ENCODE results near the gene OR7C2. TPM values are rescaled to one million over a fixed set of nuclear protein-coding genes. Genes with fewer than 3 reads are reported as not detected.

OR7C2 gene
- total RNA-seq, 1 experiment from 2014 or later: not detected

DNA sequence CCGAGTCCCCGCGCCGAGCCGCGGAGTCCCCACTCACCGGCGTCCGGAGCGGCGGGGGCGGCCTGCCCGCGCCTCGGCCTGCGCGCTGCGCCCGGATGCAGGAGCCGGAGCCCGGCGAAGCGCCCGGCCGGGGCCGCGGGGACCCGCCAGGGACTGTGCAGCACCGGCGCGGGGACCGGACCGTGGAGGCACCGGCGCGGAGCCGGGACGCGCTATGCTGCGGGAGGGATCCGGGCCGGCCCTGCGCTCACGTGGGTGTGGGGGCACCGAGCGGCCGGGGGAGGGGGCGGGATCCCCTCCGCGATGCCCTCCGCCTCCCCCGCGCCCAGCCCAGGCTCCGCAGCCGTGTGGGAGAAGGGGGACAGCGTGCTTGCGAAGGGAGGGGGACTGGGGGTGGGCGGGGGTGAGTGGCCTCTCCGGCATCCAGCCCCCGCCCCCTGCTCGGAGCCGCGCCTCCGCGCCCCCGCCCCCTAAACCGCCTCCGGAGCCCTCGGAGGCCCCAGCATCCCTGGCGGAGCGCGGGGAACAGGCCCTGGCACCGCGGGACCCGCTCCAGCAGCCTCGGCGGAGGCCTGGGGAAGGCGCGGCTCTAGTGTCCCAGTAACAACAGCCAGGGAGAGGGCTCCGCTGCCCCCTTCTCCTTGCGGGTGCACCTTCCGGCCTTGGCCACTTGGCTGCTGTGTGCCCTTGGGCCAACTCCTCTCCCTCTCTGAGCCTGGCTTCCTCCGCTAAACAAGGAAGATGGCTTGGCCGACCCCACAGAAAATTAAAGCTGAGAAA is 38.4 kb downstream of the OR7C2 start, which contains the start of gene SLC1A6:
Gene SLC1A6, minus strand, starts transcription at position 389 of the 780 bp plus-strand sequence. CDS start 6,954 bp downstream, outside the sequence.
- no peaks in the 10 kb centered on the region for H3K79me2 ChIP-seq (ENCODE audit: insufficient read depth, low read length)
- H3K9ac ChIP-seq (ENCODE audit: low read length): no peak within 1 kb of the TSS
- H3K27me3 ChIP-seq (ENCODE audit: insufficient read depth, low read length): peaks cover 36% of the 10 kb centered on the region
- H3K36me3 ChIP-seq (ENCODE audit: control insufficient read depth in 1 of 2, insufficient read depth in 2 of 2, low read length in 2 of 2): no peaks in the 10 kb centered on the region
- POLR2A ChIA-PET: no interaction called here
- RAD21 ChIA-PET (ENCODE audit: low non-redundant PET in 1 of 2, low total read pairs in 2 of 2, uncharacterized antibody in 2 of 2, unreplicated experiment in 2 of 2): no interaction called here
- H3K4me3 ChIP-seq (replicated peaks in 1 of 2; ENCODE audit: low read depth in 1 of 2, low read length in 2 of 2): no peak within 1 kb of the TSS
- H3K4me2 ChIP-seq (ENCODE audit: low read length): no peak within 1 kb of the TSS
- H3K9me3 ChIP-seq (ENCODE audit: control insufficient read depth in 1 of 2, insufficient read depth in 1 of 2, low read depth in 1 of 2, low read length in 2 of 2): no peaks in the 10 kb centered on the region
- no peak for TF ChIP-seq EGR1 (IDR thresholded peaks at IDR 0.05; ENCODE audit: low read depth)
- no peak for TF ChIP-seq CEBPB (IDR thresholded peaks at IDR 0.05; ENCODE audit: low read depth)
- TF ChIP-seq CBX3 (IDR thresholded peaks at IDR 0.05; ENCODE audit: low read depth): no peak
- no peak for TF ChIP-seq POLR2AphosphoS5 (IDR thresholded peaks at IDR 0.05; ENCODE audit: low read depth, low read length)
- no peak for TF ChIP-seq EZH2 (IDR thresholded peaks at IDR 0.05)
- TF ChIP-seq FOSL1 (IDR thresholded peaks at IDR 0.05; ENCODE audit: low read depth): no peak
- TF ChIP-seq POLR2A (IDR thresholded peaks at IDR 0.05; ENCODE audit: borderline replicate concordance, extremely low read depth, insufficient read depth, insufficient read length): no peak
- no peak for TF ChIP-seq SRF (IDR thresholded peaks at IDR 0.05; ENCODE audit: low read depth)
- TF ChIP-seq, protein P1, sequence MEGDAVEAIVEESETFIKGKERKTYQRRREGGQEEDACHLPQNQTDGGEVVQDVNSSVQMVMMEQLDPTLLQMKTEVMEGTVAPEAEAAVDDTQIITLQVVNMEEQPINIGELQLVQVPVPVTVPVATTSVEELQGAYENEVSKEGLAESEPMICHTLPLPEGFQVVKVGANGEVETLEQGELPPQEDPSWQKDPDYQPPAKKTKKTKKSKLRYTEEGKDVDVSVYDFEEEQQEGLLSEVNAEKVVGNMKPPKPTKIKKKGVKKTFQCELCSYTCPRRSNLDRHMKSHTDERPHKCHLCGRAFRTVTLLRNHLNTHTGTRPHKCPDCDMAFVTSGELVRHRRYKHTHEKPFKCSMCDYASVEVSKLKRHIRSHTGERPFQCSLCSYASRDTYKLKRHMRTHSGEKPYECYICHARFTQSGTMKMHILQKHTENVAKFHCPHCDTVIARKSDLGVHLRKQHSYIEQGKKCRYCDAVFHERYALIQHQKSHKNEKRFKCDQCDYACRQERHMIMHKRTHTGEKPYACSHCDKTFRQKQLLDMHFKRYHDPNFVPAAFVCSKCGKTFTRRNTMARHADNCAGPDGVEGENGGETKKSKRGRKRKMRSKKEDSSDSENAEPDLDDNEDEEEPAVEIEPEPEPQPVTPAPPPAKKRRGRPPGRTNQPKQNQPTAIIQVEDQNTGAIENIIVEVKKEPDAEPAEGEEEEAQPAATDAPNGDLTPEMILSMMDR (IDR thresholded peaks at IDR 0.05 in 2 of 3, conservative IDR thresholded peaks at IDR 0.05 in 1 of 3; ENCODE audit: borderline replicate concordance in 1 of 3, insufficient read depth in 1 of 3, low read depth in 2 of 3, low read length in 2 of 3): no peak
- TF ChIP-seq SIN3A (IDR thresholded peaks at IDR 0.05; ENCODE audit: low read depth): no peak
- no peak for TF ChIP-seq EZH2phosphoT487 (IDR thresholded peaks at IDR 0.05; ENCODE audit: borderline replicate concordance)
- TF ChIP-seq RAD21 (IDR thresholded peaks at IDR 0.05; ENCODE audit: low read depth): no peak
- no peak for TF ChIP-seq ZNF274 (IDR thresholded peaks at IDR 0.05; ENCODE audit: low read depth, low read length)
- TF ChIP-seq, protein P2, sequence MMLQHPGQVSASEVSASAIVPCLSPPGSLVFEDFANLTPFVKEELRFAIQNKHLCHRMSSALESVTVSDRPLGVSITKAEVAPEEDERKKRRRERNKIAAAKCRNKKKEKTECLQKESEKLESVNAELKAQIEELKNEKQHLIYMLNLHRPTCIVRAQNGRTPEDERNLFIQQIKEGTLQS (IDR thresholded peaks at IDR 0.05): no peak
- no peak for TF ChIP-seq TCF7L2 (IDR thresholded peaks at IDR 0.05; ENCODE audit: borderline replicate concordance, extremely low read depth, insufficient read depth, insufficient read length)
- TF ChIP-seq SP1 (IDR thresholded peaks at IDR 0.05; ENCODE audit: low read depth): no peak
- TF ChIP-seq JUND (IDR thresholded peaks at IDR 0.05): no peak
- TF ChIP-seq, protein P3, sequence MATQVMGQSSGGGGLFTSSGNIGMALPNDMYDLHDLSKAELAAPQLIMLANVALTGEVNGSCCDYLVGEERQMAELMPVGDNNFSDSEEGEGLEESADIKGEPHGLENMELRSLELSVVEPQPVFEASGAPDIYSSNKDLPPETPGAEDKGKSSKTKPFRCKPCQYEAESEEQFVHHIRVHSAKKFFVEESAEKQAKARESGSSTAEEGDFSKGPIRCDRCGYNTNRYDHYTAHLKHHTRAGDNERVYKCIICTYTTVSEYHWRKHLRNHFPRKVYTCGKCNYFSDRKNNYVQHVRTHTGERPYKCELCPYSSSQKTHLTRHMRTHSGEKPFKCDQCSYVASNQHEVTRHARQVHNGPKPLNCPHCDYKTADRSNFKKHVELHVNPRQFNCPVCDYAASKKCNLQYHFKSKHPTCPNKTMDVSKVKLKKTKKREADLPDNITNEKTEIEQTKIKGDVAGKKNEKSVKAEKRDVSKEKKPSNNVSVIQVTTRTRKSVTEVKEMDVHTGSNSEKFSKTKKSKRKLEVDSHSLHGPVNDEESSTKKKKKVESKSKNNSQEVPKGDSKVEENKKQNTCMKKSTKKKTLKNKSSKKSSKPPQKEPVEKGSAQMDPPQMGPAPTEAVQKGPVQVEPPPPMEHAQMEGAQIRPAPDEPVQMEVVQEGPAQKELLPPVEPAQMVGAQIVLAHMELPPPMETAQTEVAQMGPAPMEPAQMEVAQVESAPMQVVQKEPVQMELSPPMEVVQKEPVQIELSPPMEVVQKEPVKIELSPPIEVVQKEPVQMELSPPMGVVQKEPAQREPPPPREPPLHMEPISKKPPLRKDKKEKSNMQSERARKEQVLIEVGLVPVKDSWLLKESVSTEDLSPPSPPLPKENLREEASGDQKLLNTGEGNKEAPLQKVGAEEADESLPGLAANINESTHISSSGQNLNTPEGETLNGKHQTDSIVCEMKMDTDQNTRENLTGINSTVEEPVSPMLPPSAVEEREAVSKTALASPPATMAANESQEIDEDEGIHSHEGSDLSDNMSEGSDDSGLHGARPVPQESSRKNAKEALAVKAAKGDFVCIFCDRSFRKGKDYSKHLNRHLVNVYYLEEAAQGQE (IDR thresholded peaks at IDR 0.05; ENCODE audit: low read depth): no peak
- TF ChIP-seq ELF1 (IDR thresholded peaks at IDR 0.05; ENCODE audit: borderline replicate concordance, low read depth): no peak
- H2AFZ ChIP-seq (ENCODE audit: low read depth, low read length, poor library complexity, severe bottlenecking): no peak within 1 kb of the TSS
- no peaks in the 10 kb centered on the region for H3K4me1 ChIP-seq (ENCODE audit: control insufficient read depth in 1 of 2, insufficient read depth in 2 of 2, low read length in 2 of 2)
- CTCF ChIA-PET: no interaction called here
- no peaks in the 10 kb centered on the region for H4K20me1 ChIP-seq (ENCODE audit: insufficient read depth)
- intact Hi-C loops (cut with micrococcal nuclease): no loop called here
- no peak within 1 kb of the TSS for H3K27ac ChIP-seq (ENCODE audit: low read depth, low read length)
- BruUV-seq (replicated peaks): no TSS peak
- ATAC-seq (no peak), DNase-seq (ENCODE audit: low read depth, low spot score) (no peak)
- no peaks in the 10 kb centered on the region for H3K9me2 ChIP-seq (ENCODE audit: insufficient read depth)
